ENCODE data around the gene CHKA. TPM values are rescaled to one million over a fixed set of nuclear protein-coding genes. Genes with fewer than 3 reads are reported as not detected.
A peak's percentile ranks its signal among the peaks of the same experiment; 100 is the strongest.

The CHKA gene
- total RNA-seq, 1 experiment from 2014 or later: 63.0 TPM

- Histone ChIP-seq H3K4ac (ENCODE audit: low read depth, low read length) (no peak overlapping the region), H3K27me3 (ENCODE audit: insufficient read depth, low read length) (no peaks in the 10 kb centered on the region), H3T11ph (ENCODE audit: low read length) (no peak overlapping the region), H2BK12ac (ENCODE audit: insufficient read length, low read depth, low read length) (no peak overlapping the region), H3K27ac (ENCODE audit: insufficient read length, low read depth, low read length) (no peak overlapping the region), H3K79me2 (ENCODE audit: insufficient read depth, low read length) (no peaks in the 10 kb centered on the region), H3K4me1 (ENCODE audit: insufficient read depth, low read length) (no peaks in the 10 kb centered on the region; the same call in 1 of the 2 replicates), H2AK5ac (ENCODE audit: insufficient read length, low read length) (no peak overlapping the region), H3K79me1 (ENCODE audit: insufficient read depth, low read depth, low read length, poor library complexity, severe bottlenecking) (peaks cover 5% of the 10 kb centered on the region), H3K14ac (ENCODE audit: insufficient read depth, low read length) (no peak overlapping the region), H2AFZ (ENCODE audit: low read length) (no peak overlapping the region), H3K9me3 (ENCODE audit: control insufficient read depth, low read depth, low read length) (no peaks in the 10 kb centered on the region), H4K20me1 (ENCODE audit: control insufficient read depth, insufficient read depth, insufficient read length) (no peaks in the 10 kb centered on the region), H2BK15ac (ENCODE audit: low read depth, low read length) (no peak overlapping the region), H4K8ac (replicated peaks; ENCODE audit: insufficient read length, low read depth, low read length) (no peak overlapping the region), H2BK20ac (ENCODE audit: low read depth, low read length, poor library complexity, severe bottlenecking) (no peak overlapping the region), H3K56ac (ENCODE audit: insufficient read length, low read depth, low read length) (no peak overlapping the region), H2BK5ac (ENCODE audit: insufficient read length, low read length) (no peak overlapping the region), H3K23ac (ENCODE audit: insufficient read length, low read depth, low read length) (no peak overlapping the region), H2BK120ac (ENCODE audit: low read depth, low read length, poor library complexity, severe bottlenecking) (no peak overlapping the region), H3K18ac (ENCODE audit: insufficient read length, low read depth, low read length) (no peak overlapping the region), H3K23me2 (ENCODE audit: insufficient read length, low read depth, low read length, poor library complexity, severe bottlenecking) (peaks cover 8% of the 10 kb centered on the region), H4K5ac (ENCODE audit: insufficient read length, low read depth, low read length) (no peak overlapping the region), H3K4me2 (ENCODE audit: insufficient read depth, insufficient read length, low read length) (peak overlapping the region; percentile 27), H3K9ac (ENCODE audit: extremely low read depth, insufficient read length, low read length) (peak overlapping the region; percentile 70), H4K91ac (ENCODE audit: insufficient read length, low read depth, low read length) (no peak overlapping the region)
- no peaks in the 10 kb centered on the region for H3K27me3 Mint-ChIP-seq (ENCODE audit: low read depth)
- peaks cover 13 to 36% (median 26%) of the 10 kb centered on the region in 3 experiments; a peak in 6 of 7 replicates for H3K36me3 Mint-ChIP-seq (ENCODE audit: insufficient read depth in 1 of 3, low read depth in 3 of 3)
- peak overlapping the region in 2 of 3 experiments; percentile 57 to 83; a peak in 1 of 7 replicates for H3K27ac Mint-ChIP-seq
- DNase-seq: no peak
- no peak for TF ChIP-seq CTCF (conservative IDR thresholded peaks at IDR 0.05)
- no peaks in the 10 kb centered on the region for H3K9me3 Mint-ChIP-seq
- H3K4me3 Mint-ChIP-seq: peak overlapping the region; percentile 94 to 96
- no CpG with 5 or more reads among the region's 10 CpGs for WGBS (ENCODE audit: extremely low coverage, insufficient read length, low lambda C conversion rate)
- H3K4me1 Mint-ChIP-seq: peaks cover 22 to 24% of the 10 kb centered on the region in 2 experiments
These were observed 90.1 kb downstream of the CHKA start for GRCh38 chr11:68031144-68031464.

Data from H9 (cell line).